GM19395 (cell line): Measurements from ENCODE around the gene WDR64.
"Not testable (repeated sequence)": the region's sequence is repeated elsewhere in the genome, so short reads cannot be mapped to it uniquely, and the experiment has no call there.

Source experiments
- ATAC-seq: cut with Tn5 transposase; IDR thresholded peaks from one replicate; pipeline ENCODE4 v1.9.1; 2021; ENCODE audit warnings: mild to moderate bottlenecking, moderate library complexity; ENCODE audit not compliant: unreplicated experiment

The WDR64 gene

DNA sequence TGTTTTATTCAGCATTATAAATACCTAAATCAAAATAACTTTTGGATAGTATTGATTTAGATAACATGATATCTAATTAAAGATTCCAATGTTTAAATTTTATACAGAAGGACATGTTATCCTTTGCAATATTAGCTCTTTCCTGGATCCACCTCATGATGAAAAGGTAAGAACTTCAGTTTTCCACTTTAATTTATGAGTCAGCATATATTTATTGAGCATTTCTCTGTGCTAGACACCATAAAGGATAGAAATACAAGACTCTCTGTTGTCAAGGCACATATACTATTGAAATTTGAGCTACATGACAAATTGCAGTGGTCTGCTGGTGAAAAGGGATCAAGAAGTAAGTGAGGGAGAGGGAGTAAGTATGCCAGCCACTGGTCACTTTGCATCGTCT is 127.8 kb downstream of the WDR64 start:
- ATAC-seq = no peak

DNA sequence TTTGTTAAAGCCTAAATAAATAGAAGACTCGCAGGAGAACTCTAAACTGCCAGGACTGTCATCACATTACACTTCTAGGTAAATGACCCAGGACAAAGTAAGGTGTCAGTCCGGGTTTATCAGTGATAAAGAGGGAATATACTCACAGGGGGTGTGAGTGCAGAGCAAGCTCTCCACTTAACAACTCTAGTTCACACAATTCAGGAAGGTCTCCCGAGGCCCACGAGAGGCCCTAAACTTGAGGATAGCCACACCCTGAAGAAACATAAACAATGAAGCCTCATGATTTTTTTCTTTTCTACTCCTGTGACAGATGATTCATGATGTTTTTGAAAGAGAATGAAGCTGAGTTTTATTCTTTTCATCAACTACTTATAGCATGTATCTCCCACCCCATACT is 130.3 kb downstream of the WDR64 start:
- ATAC-seq = no peak

DNA sequence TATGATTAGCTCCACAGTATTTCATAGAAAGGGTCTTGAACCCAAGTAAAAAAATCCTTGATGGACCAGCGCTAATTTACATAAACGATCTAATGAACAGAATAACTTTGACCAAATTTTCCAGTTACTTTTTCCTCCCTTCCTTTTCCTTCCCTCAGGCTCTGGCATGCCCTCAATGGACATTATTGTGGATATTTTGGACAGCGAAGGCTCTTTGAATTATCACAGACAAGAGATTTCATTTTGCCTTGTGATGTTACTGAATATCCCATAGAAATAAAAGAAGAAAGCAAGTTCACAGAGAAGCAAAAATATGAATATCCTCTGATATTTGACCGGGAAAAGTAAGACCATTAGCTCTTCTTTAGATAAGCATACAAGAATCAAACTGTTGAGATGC is 135.6 kb downstream of the WDR64 start:
- no peak for ATAC-seq

DNA sequence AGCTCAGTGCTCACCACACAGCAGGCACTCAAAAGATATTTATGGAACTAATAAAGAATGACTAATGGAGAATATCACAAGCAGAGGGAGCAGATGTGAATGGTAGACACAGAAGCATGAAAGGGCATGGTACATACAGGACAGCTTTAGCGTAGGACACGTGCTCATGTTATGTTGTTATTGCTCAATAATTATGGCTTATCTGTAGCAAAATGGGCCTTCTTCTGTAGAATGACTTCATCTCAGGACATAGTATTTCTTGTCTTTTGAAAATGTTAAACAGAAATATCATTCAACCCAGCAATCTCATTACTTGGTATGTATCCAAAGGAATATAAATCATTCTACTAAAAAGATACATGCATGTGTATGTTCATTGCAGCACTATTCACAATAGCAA is 137.0 kb downstream of the WDR64 start:
- no peak for ATAC-seq

- no peak for ATAC-seq
These were observed 147.3 kb downstream of the WDR64 start for GRCh38 chr1:241799416-241799815.

- peak; percentile 53 for ATAC-seq
These were observed 148.6 kb downstream of the WDR64 start for GRCh38 chr1:241800640-241801039.

GRCh38 chr1:241802863-241803262 is 150.8 kb downstream of the WDR64 start:
- ATAC-seq = no peak

DNA sequence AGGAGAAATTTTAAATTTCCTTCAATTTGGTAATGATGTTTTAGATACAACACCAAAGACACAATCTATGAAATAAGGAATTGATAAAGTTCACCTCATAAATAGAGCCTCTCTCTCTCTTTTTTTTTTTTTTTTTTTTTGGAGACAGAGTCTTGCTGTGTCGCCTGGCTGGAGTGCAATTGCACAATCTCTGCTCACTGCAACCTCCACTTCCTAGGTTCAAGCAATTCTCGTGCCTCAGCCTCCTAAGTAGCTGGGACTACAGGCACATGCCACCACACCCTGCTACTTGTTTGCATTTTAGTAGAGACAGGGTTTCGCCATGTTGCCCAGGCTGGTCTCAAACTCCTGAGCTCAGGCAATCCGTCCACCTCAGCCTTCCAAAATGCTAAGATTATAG is 152.6 kb downstream of the WDR64 start:
- ATAC-seq = not testable (repeated sequence)

- ATAC-seq = no peak
These were observed 156.2 kb downstream of the WDR64 start for GRCh38 chr1:241808265-241808664.

DNA sequence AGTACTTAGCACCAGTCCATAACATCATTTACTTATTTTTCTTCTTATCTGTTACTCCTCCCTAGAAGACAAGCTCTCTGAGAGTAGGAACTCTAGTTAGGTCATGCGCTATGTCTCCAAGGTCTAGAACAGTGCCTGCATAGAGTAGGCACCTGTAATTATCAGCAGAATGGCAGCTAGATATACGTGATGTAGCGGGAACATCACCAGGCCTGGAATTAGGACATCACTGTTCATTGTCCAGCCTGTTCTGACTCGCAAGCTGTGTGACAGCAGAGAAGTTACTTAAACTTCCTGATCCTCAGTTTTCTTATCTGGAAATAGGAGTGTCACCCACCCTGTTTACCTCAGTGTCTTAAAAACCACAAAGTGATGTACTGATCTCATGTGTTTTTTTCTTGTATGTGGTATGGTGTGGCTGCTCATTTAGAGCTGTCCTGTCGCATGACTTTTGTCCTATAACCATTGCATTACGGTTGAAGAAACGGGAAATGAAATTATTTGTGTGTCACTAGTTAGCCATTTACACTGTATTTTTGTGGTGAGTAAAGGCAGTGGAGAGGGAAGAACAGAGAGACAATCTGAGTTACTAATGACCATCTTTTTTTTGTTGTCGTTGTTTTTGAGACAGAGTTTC is 158.8 kb downstream of the WDR64 start:
- peak; percentile 75 for ATAC-seq

DNA sequence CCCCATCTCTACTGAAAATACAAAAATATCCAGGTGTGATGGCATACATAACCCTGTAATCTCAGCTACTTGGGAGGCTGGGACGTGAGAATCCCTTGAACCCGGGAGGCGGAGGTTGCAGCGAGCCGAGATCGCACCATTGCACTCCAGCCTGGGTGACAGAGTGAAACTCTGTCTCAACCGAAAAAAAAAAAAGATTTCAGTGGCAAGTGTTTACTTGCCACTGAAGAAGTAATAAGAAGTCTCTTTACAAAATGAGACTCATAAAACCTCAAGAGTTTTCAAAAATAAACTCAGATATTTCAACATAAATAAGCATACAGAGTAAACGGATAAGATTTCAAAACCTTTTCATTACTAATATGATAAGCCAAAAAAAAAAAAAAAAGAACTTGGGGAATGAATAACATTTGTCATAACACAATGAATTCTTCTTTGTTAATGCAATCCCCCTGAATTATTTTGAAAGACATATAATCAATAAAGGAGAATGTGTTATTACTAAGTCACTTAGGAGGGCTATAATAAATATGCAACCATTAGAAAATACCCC is 161.8 kb downstream of the WDR64 start:
- no peak for ATAC-seq

DNA sequence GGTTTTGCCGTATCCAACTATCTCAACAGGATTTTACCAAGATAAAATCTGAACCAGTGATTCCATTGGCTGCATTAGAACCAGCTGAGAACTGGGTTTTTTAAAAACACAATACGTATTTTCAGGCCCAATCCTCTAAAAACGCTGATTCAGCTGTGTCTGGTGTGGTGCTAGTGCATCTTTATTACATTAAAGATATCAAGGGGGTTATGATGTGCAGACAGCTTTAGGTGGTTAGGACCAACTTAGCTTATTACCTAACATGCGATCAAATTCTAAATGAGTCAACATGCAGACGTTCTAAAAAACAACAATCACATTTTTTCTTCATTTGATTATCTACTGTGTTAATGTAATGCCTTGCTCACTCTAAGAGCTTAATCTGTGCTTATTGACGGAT is 163.9 kb downstream of the WDR64 start:
- no peak for ATAC-seq

DNA sequence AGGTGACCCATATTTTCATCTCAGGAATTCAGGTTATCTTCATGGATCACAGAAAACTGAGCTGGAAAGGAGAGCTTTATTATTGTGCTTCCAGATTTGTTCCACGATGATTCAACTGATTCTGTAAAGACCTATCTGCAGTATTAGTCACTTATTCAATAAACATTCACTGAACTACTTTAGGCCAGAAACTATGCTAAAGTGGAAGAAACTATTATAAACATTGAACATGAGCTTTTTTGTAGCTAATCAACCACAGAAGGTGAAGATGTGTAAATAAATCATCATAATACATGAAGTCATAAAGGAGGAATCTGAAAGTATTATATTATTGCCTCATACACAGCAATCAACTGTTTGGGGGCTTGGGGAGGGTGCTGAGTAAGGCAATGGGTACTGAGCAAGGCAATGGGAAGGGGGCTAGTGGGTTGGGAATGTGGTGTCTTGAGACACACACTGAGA is 165.3 kb downstream of the WDR64 start:
- no peak for ATAC-seq

GRCh38 chr1:241817956-241818612 is 166.0 kb downstream of the WDR64 start:
- ATAC-seq = no peak

- ATAC-seq = no peak
These were observed 167.3 kb downstream of the WDR64 start for GRCh38 chr1:241819340-241819866.

- ATAC-seq = no peak
These were observed 169.3 kb downstream of the WDR64 start for GRCh38 chr1:241821363-241821762.

- no peak for ATAC-seq
These were observed 170.8 kb downstream of the WDR64 start for GRCh38 chr1:241822846-241823245.

- ATAC-seq = no peak
These were observed 171.8 kb downstream of the WDR64 start for GRCh38 chr1:241823925-241824324.

DNA sequence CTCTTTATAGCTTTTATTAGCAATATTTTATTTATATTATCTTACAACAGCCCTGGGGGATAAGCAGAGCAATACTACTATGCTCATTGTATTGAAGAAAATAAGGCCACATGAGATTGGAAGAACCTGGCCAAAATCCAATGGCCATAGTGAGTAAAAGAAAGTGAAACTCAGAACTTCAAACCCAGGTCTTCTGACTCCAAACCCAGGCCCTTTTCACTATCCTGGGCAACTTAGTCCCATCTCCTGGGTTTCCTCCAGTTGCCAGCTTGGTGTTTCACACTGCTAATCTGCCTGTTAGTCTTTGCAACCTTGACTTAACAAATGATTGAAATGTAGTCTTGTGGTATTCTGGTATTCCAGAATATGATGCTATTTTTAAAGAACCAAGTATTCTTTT is 173.5 kb downstream of the WDR64 start:
- ATAC-seq = no peak

- not testable (repeated sequence) for ATAC-seq
These were observed 174.5 kb downstream of the WDR64 start for GRCh38 chr1:241826613-241827012.

DNA sequence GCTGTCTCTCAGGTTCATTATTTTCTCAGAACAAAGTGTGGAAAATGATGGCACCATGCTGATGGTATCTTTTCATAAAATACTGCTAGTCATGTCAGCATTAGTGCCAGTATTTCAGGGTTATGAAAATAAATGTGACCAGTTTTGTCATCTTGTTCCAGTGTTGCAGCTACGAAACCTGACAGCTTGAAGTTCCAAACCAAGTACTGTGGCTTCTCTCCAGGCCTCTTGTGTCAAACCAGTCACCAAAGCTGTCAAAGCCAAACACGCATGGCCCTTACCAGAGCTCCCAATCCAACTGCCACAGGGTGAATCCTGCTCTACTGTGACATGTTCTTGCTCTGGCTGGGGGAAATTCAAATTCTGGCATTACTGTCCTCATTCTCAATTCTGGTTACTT is 175.2 kb downstream of the WDR64 start:
- ATAC-seq = no peak

DNA sequence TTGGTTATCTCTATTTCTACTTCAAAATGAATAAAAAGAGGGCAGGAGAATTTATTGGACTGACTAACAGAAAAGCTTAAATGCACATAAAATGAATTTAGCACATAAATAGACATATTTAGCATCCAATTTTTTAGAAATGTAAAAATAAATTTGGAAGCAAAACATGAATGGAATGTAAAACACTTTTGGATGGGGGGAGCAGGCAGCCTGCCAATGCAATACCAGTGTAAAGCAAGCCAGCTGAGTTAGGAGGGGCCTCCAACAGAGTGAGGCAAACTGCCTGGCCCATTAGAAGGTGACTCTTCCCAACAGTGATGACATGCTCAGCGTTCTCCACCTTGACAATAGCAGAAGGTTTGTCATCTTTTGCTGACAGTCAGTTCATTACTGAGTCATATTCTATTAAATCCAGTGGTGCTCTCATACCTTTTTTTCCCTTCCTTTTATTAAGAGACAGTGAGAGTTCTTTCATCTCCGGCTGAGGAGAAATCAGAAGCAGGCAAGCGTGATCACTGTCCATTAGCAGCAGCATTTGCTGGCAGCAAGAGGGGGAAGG is 176.5 kb downstream of the WDR64 start:
- no peak for ATAC-seq
